Esophagus (tissue), 2 donors: ENCODE data around the gene ERFE. TPM values are rescaled to one million over a fixed set of nuclear protein-coding genes. Genes with fewer than 3 reads are reported as not detected.

ENCODE experiments used
- H3K27ac ChIP-seq, 2 donors: one replicate each; pipeline ENCODE4 v1.5.1; 2013; ENCODE audit warnings: low read depth in 2 of 2, mild to moderate bottlenecking in 2 of 2, inconsistent platforms in 1 of 2, low read length in 1 of 2, moderate library complexity in 1 of 2
- H3K27me3 ChIP-seq, 2 donors: one replicate each; pipeline ENCODE4 v1.6.1; 2013; ENCODE audit warnings: low read length in 2 of 2, control low read depth in 1 of 2, mild to moderate bottlenecking in 1 of 2; ENCODE audit not compliant: insufficient read depth in 2 of 2, control insufficient read depth in 1 of 2
- H3K36me3 ChIP-seq, 2 donors: one replicate each; pipeline ENCODE4 v1.6.1; 2013; ENCODE audit warnings: low read length in 1 of 2; ENCODE audit not compliant: control insufficient read depth in 2 of 2, insufficient read depth in 2 of 2
- H3K4me1 ChIP-seq, 2 donors: one replicate each; pipeline ENCODE4 v1.6.1; 2013; ENCODE audit warnings: low read length in 1 of 2; ENCODE audit not compliant: control insufficient read depth in 2 of 2, insufficient read depth in 2 of 2
- H3K4me3 ChIP-seq, 2 donors: one replicate each; pipeline ENCODE4 v1.5.1; 2013; ENCODE audit warnings: low read length in 2 of 2, mild to moderate bottlenecking in 2 of 2, low read depth in 1 of 2, moderate library complexity in 1 of 2
- H3K9me3 ChIP-seq, 2 donors: one replicate each; pipeline ENCODE4 v1.6.1; 2013; ENCODE audit warnings: mild to moderate bottlenecking in 2 of 2, low read depth in 1 of 2, low read length in 1 of 2, moderate library complexity in 1 of 2; ENCODE audit not compliant: control insufficient read depth in 2 of 2, insufficient read depth in 1 of 2
- WGBS, 2 donors: extraction: QIAGEN DNeasy Blood & Tissue Kit; methylation state at CpG; one replicate each; pipeline ENCODE4 v1.1.7; 2013; 5-methylcytosine and 5-hydroxymethylcytosine counted together
- polyA plus RNA-seq, 2 donors: library from polyadenylated mRNA; stranded (reverse); fragments of 200-250 nt; gene quantifications; one replicate each; pipeline ENCODE4 v1.2.3, GENCODE V29; 2013
- donor health status: healthy with polysubstance abuse.
- donor health status: Bipolar disorder and iron deficiency.

Gene ERFE
- polyA plus RNA-seq, 2 donors = 0.06 to 0.38 TPM

DNA sequence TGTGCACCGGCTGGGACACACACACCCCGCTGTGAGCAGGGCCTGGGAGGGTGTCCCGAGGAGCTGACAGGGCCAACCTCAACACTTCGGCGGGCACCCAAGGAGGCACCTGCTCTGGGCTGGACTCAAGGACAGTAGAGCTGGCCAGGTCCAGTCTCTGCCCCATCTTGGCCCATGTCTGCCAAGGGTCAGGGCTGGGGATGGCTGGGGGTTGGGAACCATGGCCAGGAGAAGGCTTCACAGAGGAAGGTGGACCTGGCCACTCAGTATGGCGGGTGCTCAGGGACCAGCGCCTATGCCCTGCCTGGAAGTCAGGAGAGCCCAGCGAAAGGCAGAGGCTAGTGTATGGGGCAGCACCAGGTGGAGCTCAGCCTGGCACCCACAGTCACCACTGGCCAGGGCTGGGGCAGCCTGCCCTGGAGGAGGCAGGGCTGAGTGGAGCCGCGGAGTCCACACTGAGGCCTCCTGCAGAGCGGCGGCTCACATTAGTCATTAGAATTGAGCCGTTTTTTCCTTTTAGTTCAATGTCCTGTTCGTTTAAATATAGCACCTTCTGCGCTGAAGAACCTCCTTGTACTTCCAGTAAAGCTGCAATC is 4.2 kb downstream of the ERFE start:
- WGBS, 2 donors = 70 to 71% methylated on average over 15 of the region's 15 CpGs
- Histone ChIP-seq H3K27me3 (no peaks in the 10 kb centered on the region), H3K36me3 (peaks cover 0 to 5% of the 10 kb centered on the region in 2 donors), H3K4me1 (peaks cover 6 to 9% of the 10 kb centered on the region in 2 donors), H3K9me3 (no peaks in the 10 kb centered on the region), H3K4me3 (no peak overlapping the region), H3K27ac (no peak overlapping the region)

DNA sequence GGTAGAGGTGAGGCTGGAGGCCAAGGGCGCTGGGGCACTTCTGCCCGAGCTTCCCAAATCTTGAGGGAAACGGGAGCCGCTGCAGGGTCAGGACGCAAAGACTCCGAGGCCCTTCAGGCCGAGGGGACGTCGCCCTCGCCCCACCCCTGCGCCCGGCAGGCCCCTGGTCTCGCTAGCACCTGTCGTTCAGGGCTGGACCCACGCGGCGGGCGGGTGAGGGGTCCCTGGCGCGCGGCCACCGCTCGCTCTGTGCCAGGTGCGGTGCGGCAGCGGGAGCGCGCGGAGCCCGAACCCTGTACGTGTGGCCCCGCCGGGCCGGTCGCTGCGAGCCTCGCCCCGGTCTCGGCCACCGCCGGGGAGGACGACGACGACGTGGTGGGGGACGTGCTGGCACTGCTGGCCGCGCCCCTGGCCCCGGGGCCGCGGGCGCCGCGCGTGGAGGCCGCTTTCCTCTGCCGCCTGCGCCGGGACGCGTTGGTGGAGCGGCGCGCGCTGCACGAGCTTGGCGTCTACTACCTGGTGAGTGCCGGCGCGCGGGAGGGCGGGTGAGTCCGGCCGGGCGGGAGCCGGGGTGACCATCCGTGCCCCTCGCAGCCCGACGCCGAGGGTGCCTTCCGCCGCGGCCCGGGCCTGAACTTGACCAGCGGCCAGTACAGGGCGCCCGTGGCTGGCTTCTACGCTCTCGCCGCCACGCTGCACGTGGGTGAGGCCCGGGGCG is 4.9 kb downstream of the ERFE start:
- Histone ChIP-seq H3K36me3 (peaks cover 0 to 5% of the 10 kb centered on the region in 2 donors), H3K27ac (no peak overlapping the region), H3K27me3 (no peaks in the 10 kb centered on the region), H3K4me1 (peaks cover 6 to 9% of the 10 kb centered on the region in 2 donors), H3K4me3 (peak overlapping the region in 1 of 2 donors; percentile 16), H3K9me3 (no peaks in the 10 kb centered on the region)
- 5 to 6% methylated on average over 89 to 95 of the region's 95 CpGs for WGBS, 2 donors

DNA sequence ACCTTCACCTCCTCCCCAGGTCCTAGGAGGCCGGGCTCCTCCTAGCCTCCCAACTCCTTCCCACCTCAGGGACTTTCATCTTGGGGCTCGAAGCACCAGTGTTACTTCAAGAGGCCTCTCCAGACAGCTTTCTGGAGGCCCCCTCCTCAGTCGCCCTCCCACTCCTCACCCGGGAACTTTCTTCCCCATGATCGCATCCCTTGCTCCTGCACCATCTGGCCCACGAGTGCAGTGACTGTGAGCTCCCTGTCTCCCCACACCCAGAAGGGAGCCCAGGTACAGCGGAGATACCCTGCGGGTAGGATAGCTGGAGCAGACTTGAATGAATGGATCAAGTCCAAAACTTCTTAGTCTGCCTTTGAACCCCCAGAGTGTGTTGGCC is 6.1 kb downstream of the ERFE start:
- Histone ChIP-seq H3K4me3 (no peak overlapping the region), H3K36me3 (peaks cover 5 to 8% of the 10 kb centered on the region in 2 donors), H3K4me1 (peaks cover 6 to 9% of the 10 kb centered on the region in 2 donors), H3K9me3 (no peaks in the 10 kb centered on the region), H3K27ac (no peak overlapping the region), H3K27me3 (no peaks in the 10 kb centered on the region)
- WGBS, 2 donors = 90 to 91% methylated on average over 8 of the region's 8 CpGs

DNA sequence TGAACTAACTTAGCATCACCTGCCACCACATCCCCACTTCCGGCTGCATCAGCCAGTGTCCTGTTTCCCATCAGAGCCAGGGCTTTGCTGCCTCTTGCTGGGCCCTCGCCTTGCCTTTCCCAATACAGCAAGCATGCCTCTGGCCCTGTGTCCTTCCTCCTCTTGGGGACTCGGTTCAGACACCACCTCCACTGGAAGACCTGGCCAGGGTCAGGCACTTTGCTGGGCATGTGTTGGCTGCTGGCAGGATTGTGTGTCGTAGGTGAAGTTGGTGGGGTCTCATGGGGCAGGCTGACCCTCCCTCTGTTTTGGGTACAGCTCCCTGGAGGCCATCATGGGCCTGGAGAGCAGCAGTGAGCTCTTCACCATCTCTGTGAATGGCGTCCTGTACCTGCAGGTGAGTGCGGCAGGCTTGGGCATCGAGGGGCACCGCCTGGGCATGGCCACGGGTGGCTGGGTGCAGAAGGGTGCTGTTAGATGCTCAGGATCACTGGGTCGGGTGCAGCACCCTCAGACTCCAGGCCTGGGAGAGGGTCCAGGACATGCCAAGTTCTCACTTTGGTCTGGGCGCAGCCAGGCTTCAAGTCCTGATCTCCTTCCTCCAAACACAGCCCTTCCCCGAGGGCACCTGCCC is 6.6 kb downstream of the ERFE start:
- H3K27ac ChIP-seq = no peak overlapping the region
- H3K27me3 ChIP-seq = no peaks in the 10 kb centered on the region
- H3K36me3 ChIP-seq = peaks cover 5 to 10% of the 10 kb centered on the region in 2 donors
- no peak overlapping the region for H3K4me3 ChIP-seq
- H3K9me3 ChIP-seq = no peaks in the 10 kb centered on the region
- WGBS, 2 donors = 88 to 91% methylated on average over 12 of the region's 12 CpGs
- H3K4me1 ChIP-seq = peaks cover 9% of the 10 kb centered on the region in 2 donors

DNA sequence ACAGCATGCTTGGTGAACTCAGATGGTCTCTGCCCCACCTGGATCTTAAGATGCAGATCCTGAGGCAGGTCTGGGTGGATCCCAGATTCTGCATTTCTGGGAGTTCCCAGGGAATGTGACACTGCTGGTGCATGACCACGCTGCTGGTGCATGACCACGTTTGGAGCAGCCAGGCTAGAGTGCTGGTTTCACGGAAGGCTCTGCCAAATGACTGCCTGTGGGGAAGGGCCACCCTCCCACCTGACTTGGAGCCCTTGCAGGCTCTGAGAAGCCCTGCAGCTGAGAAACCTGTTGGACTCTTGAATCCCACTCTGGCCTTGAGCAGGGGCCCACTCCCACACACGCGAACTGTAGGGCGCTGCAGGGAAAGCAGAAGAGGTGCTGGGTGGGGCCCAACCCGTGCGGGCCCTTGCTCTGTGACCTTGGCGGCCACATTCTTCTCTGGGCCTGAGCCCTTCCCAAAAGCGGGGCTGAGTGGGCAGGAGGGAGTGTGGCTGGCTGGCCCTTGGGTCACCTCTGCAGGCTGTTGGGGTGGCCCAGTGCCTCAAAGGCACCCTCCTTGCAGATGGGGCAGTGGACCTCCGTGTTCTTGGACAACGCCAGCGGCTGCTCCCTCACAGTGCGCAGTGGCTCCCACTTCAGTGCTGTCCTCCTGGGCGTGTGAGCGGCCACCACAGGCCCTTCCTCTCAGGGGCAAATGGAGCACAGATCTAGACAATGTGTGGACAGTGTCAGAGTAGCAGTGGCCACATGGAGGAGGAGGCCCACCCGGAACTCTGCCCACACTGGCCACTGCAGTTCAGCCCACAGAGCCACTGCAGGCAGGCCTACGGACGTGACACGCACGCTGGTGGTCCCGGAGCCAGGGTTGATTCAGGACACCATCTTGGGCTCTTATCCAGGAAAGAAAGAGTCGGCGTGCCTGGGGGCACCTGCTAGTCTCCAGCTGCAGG is 7.9 kb downstream of the ERFE start:
- Histone ChIP-seq H3K4me3 (no peak overlapping the region), H3K27me3 (no peaks in the 10 kb centered on the region), H3K36me3 (peaks cover 5 to 15% of the 10 kb centered on the region in 2 donors), H3K4me1 (peaks cover 9 to 10% of the 10 kb centered on the region in 2 donors), H3K9me3 (no peaks in the 10 kb centered on the region), H3K27ac (no peak overlapping the region)
- WGBS, 2 donors = 76 to 81% methylated on average over 24 of the region's 24 CpGs

DNA sequence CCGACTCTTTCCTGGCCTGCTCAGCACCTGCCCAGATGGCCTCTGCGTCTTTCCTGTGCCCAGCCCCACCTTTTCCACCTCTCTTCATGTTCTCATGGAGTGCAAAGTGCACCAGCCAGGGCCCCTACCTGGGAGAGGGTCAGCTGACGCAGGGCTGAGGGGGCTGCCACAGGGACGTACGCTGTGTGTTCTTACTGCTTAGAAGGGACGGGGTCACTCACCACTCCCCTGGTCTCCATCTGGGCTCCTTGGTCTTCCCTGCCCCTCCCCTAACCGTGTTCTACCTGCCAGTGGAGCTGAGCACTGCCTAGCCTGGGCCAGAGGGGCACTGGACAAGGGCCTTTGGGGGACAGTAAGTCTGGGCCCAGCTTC is 8.6 kb downstream of the ERFE start:
- Histone ChIP-seq H3K9me3 (no peaks in the 10 kb centered on the region), H3K36me3 (peaks cover 5 to 20% of the 10 kb centered on the region in 2 donors), H3K4me3 (no peak overlapping the region), H3K27me3 (no peaks in the 10 kb centered on the region), H3K4me1 (peaks cover 9 to 10% of the 10 kb centered on the region in 2 donors), H3K27ac (no peak overlapping the region)
- WGBS, 2 donors = 87 to 90% methylated on average over 7 of the region's 7 CpGs

DNA sequence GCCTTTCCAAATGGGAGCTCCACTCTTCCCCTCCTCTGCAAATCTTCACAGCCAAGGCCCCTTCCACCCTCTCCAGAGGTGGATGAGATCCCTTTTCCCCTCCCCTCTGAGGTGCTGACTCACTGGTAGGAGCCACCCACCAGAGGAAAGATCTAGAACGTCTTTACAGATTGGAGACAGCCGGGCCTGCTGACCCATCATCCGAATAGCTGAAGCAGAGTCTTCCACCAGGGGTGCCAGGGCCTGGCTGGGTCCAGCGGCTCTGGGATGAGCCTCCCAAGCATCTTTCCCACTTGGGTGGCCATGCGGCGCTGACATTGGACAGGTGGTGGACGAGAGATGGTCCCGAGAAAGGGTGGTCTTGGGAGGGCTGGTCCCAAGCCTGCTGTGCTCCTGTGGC is 9.0 kb downstream of the ERFE start:
- H3K9me3 ChIP-seq = no peaks in the 10 kb centered on the region
- WGBS, 2 donors = 81 to 83% methylated on average over 8 of the region's 8 CpGs
- H3K27me3 ChIP-seq = no peaks in the 10 kb centered on the region
- H3K36me3 ChIP-seq = peaks cover 5 to 25% of the 10 kb centered on the region in 2 donors
- no peak overlapping the region for H3K4me3 ChIP-seq
- H3K4me1 ChIP-seq = peaks cover 9 to 10% of the 10 kb centered on the region in 2 donors
- no peak overlapping the region for H3K27ac ChIP-seq

DNA sequence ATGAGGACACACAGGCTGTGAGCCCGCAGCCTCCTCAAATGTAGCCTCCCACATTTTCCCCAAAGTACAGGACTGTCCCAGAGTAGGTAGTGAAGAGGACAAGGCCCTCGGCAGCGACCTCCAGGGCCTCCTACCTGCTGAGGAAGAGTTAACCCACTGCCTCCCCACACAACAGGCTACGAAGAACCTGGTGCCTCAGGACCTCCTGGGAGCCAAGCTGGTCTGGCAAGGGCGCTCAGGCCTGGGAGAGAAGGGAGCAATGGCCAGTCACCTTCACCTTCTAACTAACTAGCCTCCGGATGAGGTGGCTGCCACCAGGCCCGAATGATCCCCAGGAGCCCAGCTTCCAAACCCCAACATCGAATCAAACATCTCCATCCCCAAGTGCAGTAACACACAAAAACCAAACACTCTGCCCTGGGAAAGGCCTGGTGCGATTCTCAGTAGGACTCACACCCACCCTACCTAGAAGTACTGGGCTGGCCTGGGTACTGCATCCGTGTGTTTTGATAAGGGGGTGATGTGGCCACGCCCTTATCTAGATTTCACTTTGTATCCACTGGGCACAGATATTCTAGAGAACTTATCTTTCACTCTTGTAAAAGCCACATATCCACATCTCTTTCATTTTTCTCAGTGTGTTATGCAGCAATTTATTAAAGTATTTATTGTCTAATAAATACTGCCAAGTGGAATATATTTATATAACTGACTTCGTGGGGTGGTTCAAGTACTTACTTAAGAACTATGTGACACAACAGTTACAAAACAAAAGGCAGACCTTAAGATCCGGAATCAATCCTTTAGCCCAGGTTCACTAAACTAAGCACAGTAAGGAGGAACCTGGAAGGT is 9.7 kb downstream of the ERFE start:
- Histone ChIP-seq H3K4me1 (peaks cover 8 to 10% of the 10 kb centered on the region in 2 donors), H3K4me3 (no peak overlapping the region), H3K9me3 (no peaks in the 10 kb centered on the region), H3K27me3 (no peaks in the 10 kb centered on the region), H3K36me3 (peaks cover 5 to 31% of the 10 kb centered on the region in 2 donors), H3K27ac (peak overlapping the region; percentile 30 to 49)
- 87 to 89% methylated on average over 13 of the region's 13 CpGs for WGBS, 2 donors
